Activated effector memory CD4-positive, alpha-beta T cell treated with anti-CD3 and anti-CD28 coated beads, Interleukin-2, amount 50 U/mL, for 16 hours (primary cell): ENCODE results near the gene MED15.
"Not testable (repeated sequence)": the region's sequence is repeated elsewhere in the genome, so short reads cannot be mapped to it uniquely, and the experiment has no call there.

Experiments
- DNase-seq: peaks from one replicate; pipeline ENCODE4 v3.0.0-alpha.2; 2020

Gene MED15

DNA sequence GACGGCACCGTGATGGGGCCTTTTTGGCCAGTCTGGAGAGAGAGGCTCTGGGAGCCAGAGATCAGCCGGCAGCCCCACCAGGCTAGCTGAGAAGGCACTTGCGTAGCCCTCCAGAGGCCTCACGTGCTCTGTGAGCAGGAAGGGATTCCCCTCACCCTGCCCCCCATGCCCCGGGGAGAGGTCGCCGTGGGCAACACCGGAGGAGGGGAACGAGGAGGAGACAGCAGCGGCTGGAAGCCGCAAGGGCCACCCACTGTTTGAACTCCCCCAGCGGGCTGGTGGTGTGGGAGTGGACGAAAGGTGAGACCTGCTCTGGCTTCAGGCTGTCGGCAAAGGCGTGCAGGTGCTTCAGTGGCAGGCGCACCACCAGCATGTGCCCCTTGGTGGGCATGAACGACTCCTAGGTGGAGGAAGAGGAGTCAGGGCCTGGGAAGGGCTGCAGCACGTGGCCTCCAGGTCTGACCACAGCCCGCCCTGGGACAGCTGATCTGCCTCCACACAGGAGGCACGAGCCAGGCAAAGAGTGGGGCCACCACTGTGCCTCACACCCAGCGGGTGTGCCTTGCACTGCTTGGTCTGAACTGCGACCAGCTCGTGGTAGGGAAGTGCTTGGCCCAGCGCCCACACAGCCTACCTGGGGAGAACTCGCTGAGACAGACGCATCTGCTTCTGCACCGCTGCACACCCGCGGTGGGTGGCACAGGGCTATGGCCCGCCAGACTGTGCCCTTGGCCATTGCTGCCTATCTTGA, 99.9 kb downstream of the MED15 start:
- no peak for DNase-seq

GRCh38 chr22:20610243-20610686, 102.9 kb downstream of the MED15 start:
- no peak for DNase-seq

- no peak for DNase-seq
Observed at GRCh38 chr22:20610757-20611156, 103.3 kb downstream of the MED15 start.

- no peak for DNase-seq
Observed at GRCh38 chr22:20611418-20611817, 104.0 kb downstream of the MED15 start.

GRCh38 chr22:20613301-20613700, 105.9 kb downstream of the MED15 start:
- no peak for DNase-seq

GRCh38 chr22:20615021-20615420, 107.6 kb downstream of the MED15 start:
- DNase-seq, result no peak

- DNase-seq, result no peak
Observed at GRCh38 chr22:20615533-20616450, 108.4 kb downstream of the MED15 start.

GRCh38 chr22:20616451-20617043, 109.1 kb downstream of the MED15 start:
- DNase-seq, result no peak

GRCh38 chr22:20618488-20618887, 111.1 kb downstream of the MED15 start:
- DNase-seq, result no peak

- no peak for DNase-seq
Observed at GRCh38 chr22:20619045-20619892, 111.9 kb downstream of the MED15 start.

DNA sequence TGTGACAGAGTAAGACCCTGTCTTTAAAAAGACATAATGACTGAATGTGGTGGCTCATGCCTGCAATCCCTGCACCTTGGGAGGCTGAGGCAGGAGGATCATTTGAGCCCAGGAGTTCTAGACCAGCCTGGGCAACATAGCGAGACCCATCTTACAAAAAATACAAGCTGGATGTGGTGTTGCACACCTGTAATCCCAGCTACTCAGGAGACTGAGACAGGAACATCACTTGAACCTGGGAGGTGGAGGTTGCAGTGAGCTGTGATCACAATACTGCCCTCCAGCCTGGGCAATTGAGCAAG, 112.4 kb downstream of the MED15 start:
- not testable (repeated sequence) for DNase-seq

DNA sequence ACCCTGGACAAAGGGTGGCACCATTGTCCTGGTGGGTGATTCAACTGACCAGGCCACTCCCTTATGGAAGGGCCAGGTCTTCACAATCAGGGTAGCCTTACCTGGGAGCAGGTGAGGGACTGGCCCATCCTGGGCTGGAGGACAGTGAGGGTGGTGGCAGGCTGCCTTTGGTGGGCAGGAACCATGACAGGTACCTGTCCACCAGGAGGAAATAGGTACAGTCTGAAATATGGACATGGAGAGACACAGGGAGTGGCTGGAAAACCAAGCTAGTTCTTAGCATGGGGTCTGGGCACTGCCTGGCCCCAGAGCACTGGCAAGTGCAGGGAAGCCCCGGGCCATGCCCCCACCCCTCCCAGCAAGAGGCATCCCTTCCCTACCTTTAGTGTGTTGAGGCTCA, 113.8 kb downstream of the MED15 start:
- DNase-seq, result no peak

GRCh38 chr22:20622650-20623339, 115.4 kb downstream of the MED15 start:
- no peak for DNase-seq

DNA sequence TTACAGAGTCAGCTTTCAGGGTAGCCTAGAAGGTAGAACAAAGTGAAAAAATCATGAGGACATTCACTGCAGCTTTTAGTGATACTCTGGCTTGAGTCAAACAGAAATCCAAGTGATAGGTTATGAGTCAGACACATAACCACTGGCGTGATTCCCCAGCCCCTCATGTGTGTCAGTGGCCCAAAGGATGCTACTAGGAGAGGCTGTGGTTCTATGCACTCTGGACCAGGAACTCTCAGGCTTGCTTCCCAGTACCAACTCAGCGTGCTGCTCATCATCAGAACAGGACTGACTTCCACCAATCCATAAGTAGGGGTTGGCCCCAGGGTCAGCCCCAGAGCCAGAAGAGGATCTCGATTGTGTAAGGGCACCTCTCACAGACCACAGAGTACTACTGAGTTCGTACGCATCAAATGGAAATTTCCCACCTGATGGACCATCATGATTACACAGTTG, 116.8 kb downstream of the MED15 start:
- DNase-seq, result no peak

DNA sequence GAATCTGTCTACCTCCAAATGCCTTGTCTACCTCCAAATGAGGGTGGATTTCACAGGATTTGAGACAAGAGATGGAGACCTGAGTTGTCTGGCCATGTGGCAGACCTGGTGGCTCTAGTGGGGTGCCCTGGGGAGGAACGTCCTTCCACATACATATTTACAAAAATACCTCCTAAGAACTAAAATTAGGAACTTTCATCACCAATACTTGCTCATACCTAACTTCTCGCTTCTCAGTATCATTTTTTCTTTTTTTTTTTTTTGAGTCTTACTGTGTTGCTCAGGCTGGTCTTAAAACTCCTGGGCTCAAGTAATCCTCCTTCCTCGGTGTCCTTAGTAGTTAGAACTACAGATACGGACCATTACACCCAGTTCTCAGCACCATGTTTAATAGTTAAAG, 117.9 kb downstream of the MED15 start:
- no peak for DNase-seq

DNA sequence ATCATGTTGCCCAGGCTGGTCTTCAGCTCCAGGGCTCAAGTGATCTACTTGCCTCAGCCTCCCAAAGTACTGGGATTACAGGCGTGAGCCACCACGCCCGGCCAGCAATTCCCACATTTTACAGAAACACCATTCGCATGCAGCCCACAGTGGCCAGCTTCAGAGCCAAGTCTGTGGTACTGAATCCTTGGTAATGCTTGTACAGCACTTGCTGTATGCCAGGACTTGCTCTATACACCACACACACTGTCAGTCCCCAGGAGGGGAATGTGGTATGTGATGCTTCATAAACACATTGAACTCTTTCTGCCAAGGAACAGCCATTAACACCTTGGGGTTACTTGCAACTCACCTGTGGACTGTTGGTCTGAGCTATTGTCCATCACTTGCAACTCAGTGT, 119.4 kb downstream of the MED15 start:
- DNase-seq, result no peak

- DNase-seq, result no peak
Observed at GRCh38 chr22:20627432-20627831, 120.0 kb downstream of the MED15 start.

DNA sequence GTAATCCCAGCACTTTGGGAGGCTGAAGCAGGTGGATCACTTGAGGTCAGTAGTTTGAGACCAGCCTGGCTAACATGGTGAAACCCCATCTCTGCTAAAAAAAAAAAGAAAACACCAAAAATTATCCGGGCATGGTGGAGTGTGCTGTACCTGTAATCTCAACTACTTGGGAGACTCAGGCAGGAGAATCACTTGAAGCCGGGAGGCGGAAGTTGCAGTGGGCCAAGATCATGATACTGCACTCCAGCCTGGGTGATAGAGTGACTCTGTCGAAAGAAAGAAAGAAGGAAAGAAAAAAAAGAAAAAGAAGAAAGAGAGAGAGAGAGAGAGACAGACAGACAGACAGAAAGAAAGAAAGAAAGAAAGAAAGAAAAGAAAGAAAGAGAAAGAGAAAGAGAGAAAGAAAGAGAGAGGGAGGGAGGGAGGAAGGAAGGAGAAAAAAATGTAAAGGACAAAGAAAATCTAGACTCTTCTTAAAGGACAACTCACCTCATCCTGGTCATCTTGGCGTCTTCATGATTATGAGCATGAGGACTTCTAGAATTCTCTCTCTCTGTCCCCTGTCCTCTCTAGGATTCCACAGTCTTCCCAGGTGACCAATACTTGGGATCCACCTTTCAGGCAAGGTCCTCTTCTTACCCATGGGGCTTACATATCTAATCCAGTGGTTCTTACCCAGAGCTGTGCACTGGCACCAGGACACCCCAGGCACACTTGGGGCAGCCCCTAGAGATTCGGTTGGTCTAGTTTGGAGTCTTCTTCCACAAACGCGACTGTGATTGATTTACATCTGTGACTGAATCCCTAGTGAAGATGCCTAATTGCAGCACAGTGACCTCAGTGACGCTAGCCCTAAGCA, 120.9 kb downstream of the MED15 start:
- DNase-seq, result no peak

DNA sequence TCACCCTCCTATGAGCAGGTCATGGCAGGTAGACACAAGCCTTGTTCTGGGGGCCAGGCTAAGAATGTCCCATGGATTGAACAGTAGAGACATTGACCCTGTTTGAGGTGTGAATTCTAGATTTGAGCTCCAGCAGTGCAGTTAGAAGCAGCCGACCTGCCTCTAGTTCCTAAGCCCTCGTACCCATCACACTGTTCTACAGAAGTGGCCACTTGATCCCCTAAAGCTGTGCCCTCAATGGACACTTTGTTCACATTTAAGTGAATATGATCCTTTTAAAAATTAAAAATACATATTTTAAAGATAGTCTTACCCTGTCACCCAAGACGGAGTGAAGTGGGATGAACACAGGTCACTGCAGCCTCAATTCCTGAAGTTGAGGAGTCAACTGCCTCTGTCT, 122.0 kb downstream of the MED15 start:
- DNase-seq, result no peak

DNA sequence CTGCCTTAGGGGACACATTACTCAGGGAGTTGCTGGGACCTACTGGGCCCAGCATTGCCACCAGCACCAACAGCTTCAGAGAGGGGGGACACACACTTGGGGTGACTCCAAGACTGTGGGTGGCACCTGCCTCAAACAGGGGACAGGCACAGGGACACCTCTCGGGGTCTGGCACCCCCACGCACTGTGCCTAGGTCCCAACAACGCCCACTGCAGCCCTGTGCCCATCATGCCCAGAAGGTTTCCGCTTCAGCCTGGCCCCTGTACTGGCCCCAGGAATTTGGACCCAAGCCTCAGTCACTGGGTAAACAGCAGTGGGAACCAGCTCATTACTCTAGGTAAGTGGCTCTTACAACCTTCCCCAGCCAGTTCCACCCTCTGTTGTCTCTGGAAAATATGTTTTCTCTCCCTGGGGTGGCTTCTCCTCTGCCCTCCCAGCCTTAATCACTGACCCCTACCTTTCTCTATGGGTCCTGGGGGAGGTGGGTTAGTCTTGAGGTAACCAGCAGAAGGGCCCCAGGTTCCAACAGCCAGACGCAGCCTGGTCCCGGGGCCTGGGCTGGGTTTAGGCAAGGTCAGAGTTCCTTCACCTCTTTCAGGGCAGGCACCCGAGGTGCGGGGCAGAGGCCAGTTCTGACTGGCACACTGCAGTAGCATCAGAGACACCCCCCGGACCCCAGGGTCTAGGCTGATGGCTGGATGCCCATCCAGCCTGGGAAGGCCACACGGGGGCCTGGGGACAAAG, 123.6 kb downstream of the MED15 start:
- DNase-seq, result no peak
